Astrocyte (in vitro differentiated cells and primary cell): ENCODE data around the gene LIN7B.

Experiments
- CTCF ChIP-seq: IDR thresholded peaks from 2 replicates; pipeline ENCODE4 v1.5.1; 2011; ENCODE audit warnings: low read depth, mild to moderate bottlenecking, inconsistent platforms, low read length, moderate library complexity; ENCODE audit not compliant: insufficient read depth
- EZH2 ChIP-seq: IDR thresholded peaks from 2 replicates; pipeline ENCODE4 v1.6.1; 2012; ENCODE audit warnings: mild to moderate bottlenecking, low read length, inconsistent platforms; ENCODE audit not compliant: insufficient read depth

- no peak for TF ChIP-seq CTCF
- TF ChIP-seq EZH2: no peak
Observed at GRCh38 chr19:49150944-49151243, 36.7 kb downstream of the LIN7B start.
